GM18498 (cell line): ENCODE results near the gene GRIN2C.
"Not testable (repeated sequence)": the region's sequence is repeated elsewhere in the genome, so short reads cannot be mapped to it uniquely, and the experiment has no call there.

ENCODE experiments used
- ATAC-seq: cut with Tn5 transposase; IDR thresholded peaks from one replicate; pipeline ENCODE4 v1.9.1; 2021; ENCODE audit warnings: mild to moderate bottlenecking, moderate library complexity; ENCODE audit not compliant: unreplicated experiment

The GRIN2C gene

GRCh38 chr17:74881073-74881472 is 21.4 kb upstream of the GRIN2C start:
- ATAC-seq: no peak

DNA sequence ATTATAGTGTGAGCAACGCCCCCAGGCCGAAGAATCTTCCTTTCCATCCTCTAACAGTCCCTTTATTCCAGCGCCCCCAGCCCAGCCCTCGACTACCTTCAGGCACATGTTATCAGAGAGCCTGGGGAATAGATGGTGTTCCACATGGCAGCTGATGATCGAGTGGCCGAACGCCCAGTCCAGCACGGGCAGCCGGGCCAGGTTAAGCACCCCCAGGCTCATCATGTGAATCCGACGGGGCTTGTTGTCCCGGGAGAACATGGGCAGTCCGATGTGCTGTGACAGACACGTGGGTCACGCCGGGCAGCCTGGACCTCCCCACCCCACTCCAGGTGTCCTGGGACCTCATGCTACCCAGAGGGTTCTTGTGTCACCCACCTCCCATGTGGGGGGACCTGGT is 19.6 kb upstream of the GRIN2C start:
- no peak for ATAC-seq

GRCh38 chr17:74878658-74879057 is 19.0 kb upstream of the GRIN2C start:
- no peak for ATAC-seq

- ATAC-seq: no peak
Observed at GRCh38 chr17:74877592-74878548, 18.2 kb upstream of the GRIN2C start.

- ATAC-seq: no peak
Observed at GRCh38 chr17:74875977-74876593, 16.4 kb upstream of the GRIN2C start.

GRCh38 chr17:74875155-74875976 is 15.7 kb upstream of the GRIN2C start:
- ATAC-seq: no peak

DNA sequence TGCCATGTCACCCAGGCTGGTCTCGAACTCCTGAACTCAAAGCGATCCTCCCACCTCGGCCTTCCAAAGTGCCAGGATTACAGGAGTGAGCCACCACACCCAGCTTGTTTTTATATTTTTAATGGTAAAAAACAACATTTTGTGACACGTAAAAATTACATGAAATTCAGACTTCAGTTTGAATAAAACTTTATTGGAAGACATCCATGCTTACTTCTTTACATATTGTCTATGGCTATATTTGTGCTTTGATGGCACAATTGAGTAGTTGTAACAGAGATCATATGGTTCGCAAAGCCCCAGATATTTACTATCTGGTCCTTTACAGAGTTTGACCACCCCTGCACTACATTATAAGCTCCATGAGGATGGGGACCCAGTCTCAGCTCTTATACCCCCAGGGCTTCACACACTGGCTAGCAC is 14.9 kb upstream of the GRIN2C start:
- no peak for ATAC-seq

GRCh38 chr17:74873874-74874614 is 14.4 kb upstream of the GRIN2C start:
- no peak for ATAC-seq

- ATAC-seq: peak; percentile 89
Observed at GRCh38 chr17:74873037-74873873, 13.6 kb upstream of the GRIN2C start.

DNA sequence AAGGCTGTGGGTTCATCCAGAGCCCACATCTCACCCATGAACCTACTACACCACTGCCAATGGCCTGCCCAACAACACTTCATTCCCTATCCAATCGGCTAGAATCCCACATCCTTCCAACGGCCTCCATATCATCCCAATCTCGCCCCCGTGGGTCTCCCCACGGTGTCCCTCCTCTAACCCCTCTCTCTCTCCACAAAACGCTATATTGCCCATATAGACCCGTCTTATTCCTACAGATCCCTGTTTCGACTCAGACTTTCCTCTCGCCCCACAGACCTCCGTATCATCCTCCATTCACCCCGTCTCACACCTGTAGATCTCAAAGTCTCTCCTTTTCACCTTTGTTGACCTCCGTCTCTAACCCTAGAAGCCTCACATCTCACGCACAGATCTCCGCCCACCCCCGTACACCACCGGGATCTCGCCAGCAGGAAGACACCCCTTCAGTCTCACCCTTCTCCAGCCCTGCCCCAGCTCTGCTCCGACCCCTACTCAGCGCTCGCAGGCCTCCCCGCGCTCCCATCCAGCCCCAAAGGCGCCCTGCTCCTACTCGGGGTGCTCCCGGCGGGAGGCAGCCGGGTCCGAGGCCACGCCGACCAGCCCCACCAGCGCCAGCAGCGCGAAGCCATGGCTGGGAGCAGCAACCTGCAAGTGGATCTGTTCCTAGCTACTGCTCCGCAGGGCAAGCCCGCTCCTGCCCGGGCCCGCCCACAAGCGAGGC is 12.8 kb upstream of the GRIN2C start, which contains the start of gene FDXR:
Gene FDXR (minus strand): TSS at position 682 of the 724 bp plus-strand sequence. CDS start 50 bp downstream, at position 632.
- ATAC-seq: peak; percentile 24

DNA sequence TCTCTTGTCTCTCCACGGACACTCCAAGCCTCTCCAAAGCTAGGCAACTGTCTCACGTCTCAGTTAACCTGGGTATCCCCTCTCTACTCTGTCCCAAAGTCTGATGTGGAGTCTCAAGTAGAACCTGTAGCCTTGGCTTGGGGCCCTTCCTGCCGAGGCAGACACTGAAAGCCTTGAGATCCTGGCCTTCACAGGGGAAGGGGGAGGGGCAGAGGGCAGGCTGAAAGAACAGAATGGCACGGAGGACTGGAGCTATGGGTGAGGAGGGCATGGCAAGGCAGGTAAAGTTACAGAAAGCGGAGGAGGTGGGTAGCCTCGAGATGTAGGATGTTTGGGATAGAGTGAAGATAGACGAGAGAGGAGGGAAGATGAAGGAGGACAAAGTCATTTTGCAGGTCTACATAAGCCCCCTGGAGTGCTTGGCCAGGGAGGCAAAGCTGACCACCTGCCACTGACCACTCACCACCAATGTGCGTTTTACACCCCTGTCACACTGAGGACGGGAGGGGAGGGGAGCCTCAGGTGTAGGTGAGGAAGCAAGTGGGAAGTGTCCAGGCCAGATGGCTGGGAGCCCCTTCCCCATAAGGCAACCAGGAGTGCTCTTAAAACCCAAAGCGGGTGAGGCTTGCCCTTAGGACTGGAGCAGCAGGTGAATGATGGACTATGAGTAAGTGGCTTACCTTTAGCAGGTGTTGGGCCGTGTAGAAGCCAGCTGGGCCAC is 11.8 kb upstream of the GRIN2C start:
- no peak for ATAC-seq

GRCh38 chr17:74870512-74870911 is 10.8 kb upstream of the GRIN2C start:
- no peak for ATAC-seq

- ATAC-seq: not testable (repeated sequence)
Observed at GRCh38 chr17:74870028-74870427, 10.3 kb upstream of the GRIN2C start.

GRCh38 chr17:74868908-74869255 is 9.2 kb upstream of the GRIN2C start:
- no peak for ATAC-seq

- ATAC-seq: no peak
Observed at GRCh38 chr17:74868251-74868907, 8.7 kb upstream of the GRIN2C start.

DNA sequence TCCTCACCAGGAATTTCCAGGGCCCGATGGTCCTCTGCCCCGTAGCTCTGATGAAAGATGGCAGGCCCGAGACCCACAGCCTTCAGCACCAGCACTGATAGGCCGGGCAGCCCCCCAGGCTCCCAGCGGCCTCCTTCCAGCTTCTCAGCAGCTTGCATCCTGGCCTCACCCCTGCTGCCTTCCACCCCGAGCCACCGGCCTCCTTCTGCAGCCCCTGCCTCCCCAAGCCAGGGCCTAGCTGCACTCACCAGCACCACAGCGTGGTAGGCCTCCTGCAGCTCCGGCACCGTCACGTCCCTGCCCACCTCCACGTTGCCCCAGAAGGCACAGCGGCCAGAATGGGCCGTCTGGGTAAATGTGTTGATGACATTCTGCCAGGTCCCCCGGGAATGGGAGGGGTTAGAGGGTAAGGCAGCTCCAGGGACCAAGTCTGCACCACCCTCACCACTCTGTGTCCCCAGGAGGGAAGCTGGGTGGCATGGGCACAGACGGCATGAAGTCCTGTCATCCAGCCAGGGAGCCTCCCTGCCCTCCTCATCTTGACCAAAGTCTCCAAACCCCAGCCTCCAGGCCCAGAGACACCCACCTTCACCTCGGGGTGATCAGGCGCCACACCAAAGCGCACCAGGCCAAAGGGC is 6.6 kb upstream of the GRIN2C start:
- ATAC-seq: no peak

DNA sequence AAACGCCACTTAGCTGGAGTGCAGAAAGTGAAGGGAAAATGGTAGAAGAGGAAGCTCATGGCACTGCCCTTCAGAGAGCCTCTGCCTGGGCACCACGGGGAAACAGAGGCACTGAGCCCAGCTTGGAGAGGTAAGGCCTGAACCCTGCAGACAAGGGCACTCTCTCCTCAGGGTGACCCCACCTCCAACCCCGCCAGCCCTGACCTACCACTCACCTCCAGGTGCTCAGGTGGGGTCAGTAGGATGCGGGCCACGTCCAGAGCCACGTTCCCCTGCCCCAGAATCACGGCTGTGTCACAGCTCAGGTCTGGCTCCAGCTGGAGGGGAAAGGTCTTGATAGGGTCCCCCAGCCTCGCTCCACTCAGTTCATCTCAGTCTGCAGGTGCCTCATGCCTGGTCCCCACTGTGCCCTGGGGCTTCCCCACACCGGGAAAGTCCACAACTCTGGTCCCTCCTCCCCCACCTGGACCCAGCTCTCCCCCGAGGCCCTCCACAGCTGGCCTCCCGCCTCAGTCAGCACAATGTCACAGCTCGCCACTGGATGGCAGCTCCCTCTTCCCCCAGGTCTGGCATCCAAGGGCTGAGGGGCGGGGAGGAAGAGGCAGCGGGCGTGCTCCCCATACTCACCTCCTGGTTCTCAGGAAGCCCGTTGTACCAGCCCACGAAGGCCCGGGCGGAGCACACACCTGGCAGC is 6.0 kb upstream of the GRIN2C start:
- no peak for ATAC-seq
